ENCODE results near the gene LHX6.

LHX6 gene

GRCh38 chr9:122190597-122191381, 38.0 kb downstream of the LHX6 start:
- DNase-seq (ENCODE audit: low spot score): peak; percentile 18

GRCh38 chr9:122188369-122188768, 40.4 kb downstream of the LHX6 start:
- DNase-seq (ENCODE audit: low spot score): no peak

GRCh38 chr9:122186777-122187470, 41.8 kb downstream of the LHX6 start:
- no peak for DNase-seq (ENCODE audit: low spot score)

- DNase-seq (ENCODE audit: low spot score): no peak
Measured at GRCh38 chr9:122186301-122186700, 42.5 kb downstream of the LHX6 start.

GRCh38 chr9:122184551-122184950, 44.2 kb downstream of the LHX6 start:
- no peak for DNase-seq (ENCODE audit: low spot score)

- no peak for DNase-seq (ENCODE audit: low spot score)
Measured at GRCh38 chr9:122183501-122183900, 45.3 kb downstream of the LHX6 start.

GRCh38 chr9:122180633-122181032, 48.1 kb downstream of the LHX6 start:
- DNase-seq (ENCODE audit: low spot score): no peak

GRCh38 chr9:122179690-122180074, 49.1 kb downstream of the LHX6 start:
- no peak for DNase-seq (ENCODE audit: low spot score)

- peak; percentile 32 for DNase-seq (ENCODE audit: low spot score)
Measured at GRCh38 chr9:122179054-122179689, 49.6 kb downstream of the LHX6 start.

GRCh38 chr9:122176916-122177315, 51.8 kb downstream of the LHX6 start:
- DNase-seq (ENCODE audit: low spot score): no peak

- no peak for DNase-seq (ENCODE audit: low spot score)
Measured at GRCh38 chr9:122173670-122174069, 55.1 kb downstream of the LHX6 start.

- no peak for DNase-seq (ENCODE audit: low spot score)
Measured at GRCh38 chr9:122172131-122172530, 56.6 kb downstream of the LHX6 start.

GRCh38 chr9:122168356-122168755, 60.4 kb downstream of the LHX6 start:
- no peak for DNase-seq (ENCODE audit: low spot score)

- no peak for DNase-seq (ENCODE audit: low spot score)
Measured at GRCh38 chr9:122164286-122164685, 64.5 kb downstream of the LHX6 start.

GRCh38 chr9:122162415-122162814, 66.3 kb downstream of the LHX6 start:
- no peak for DNase-seq (ENCODE audit: low spot score)

- no peak for DNase-seq (ENCODE audit: low spot score)
Measured at GRCh38 chr9:122159925-122160246, 68.9 kb downstream of the LHX6 start.

- peak; percentile 98 for DNase-seq (ENCODE audit: low spot score)
Measured at GRCh38 chr9:122159026-122159924, 69.5 kb downstream of the LHX6 start, which contains the start of the genes MORN5 and NDUFA8. Gene MORN5, plus strand, starts transcription at chr9:122159908. Its CDS starts 65 bp downstream, at chr9:122159973. Gene NDUFA8, minus strand, starts transcription at chr9:122159779. Its CDS starts 102 bp downstream, at chr9:122159677.

- DNase-seq (ENCODE audit: low spot score): peak; percentile 39
Measured at GRCh38 chr9:122158202-122158601, 70.6 kb downstream of the LHX6 start.

- DNase-seq (ENCODE audit: low spot score): no peak
Measured at GRCh38 chr9:122155796-122156195, 73.0 kb downstream of the LHX6 start.
